ENCODE measurements around the gene MAS1. TPM values are rescaled to one million over a fixed set of nuclear protein-coding genes. Genes with fewer than 3 reads are reported as not detected.

Gene MAS1
- total RNA-seq, 1 donor from 2014 or later = not detected

DNA sequence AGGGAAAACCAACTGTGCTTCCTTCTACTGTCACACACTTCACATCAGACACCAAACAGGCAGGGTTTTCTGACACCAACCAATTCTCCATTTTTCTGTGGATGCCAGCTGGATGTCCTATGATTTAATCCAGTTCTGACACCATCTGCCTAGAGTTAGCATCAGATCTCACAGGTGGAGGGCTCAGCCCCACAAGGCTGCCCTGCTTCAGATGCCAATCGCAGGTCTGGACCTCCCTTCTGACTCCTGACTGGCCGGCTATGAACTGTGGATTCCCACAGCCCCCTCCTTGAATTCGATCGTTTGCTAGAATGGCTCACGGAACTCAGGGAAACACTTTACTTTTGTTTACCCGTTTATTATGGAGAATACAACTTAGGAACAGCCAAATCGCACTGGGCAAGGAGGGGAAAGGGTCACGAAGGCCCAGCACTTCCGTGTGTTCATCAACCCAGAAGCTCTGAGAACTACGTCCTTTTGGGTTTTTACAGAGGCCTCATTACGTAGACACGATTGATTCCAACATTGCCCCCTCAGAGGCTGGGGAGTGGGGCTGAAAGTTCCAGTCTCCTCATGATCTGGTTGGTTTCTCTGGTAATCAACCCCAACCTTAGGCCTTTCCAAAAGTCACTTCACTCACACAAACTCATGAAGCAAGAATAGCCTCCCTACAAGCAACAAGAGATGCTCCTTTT is 25.4 kb upstream of the MAS1 start:
- FAIRE-seq (peak; percentile 18), DNase-seq (ENCODE audit: low read depth) (no peak)
- Histone ChIP-seq H3K4me3 (ENCODE audit: low read depth, low read length) (no peak overlapping the region), H3K27me3 (ENCODE audit: control insufficient read depth, insufficient read depth, low read length) (no peaks in the 10 kb centered on the region), H3K36me3 (ENCODE audit: control insufficient read depth, insufficient read depth, low read length) (no peaks in the 10 kb centered on the region)
- TF ChIP-seq, protein P1, sequence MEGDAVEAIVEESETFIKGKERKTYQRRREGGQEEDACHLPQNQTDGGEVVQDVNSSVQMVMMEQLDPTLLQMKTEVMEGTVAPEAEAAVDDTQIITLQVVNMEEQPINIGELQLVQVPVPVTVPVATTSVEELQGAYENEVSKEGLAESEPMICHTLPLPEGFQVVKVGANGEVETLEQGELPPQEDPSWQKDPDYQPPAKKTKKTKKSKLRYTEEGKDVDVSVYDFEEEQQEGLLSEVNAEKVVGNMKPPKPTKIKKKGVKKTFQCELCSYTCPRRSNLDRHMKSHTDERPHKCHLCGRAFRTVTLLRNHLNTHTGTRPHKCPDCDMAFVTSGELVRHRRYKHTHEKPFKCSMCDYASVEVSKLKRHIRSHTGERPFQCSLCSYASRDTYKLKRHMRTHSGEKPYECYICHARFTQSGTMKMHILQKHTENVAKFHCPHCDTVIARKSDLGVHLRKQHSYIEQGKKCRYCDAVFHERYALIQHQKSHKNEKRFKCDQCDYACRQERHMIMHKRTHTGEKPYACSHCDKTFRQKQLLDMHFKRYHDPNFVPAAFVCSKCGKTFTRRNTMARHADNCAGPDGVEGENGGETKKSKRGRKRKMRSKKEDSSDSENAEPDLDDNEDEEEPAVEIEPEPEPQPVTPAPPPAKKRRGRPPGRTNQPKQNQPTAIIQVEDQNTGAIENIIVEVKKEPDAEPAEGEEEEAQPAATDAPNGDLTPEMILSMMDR (IDR thresholded peaks at IDR 0.05; ENCODE audit: insufficient read depth, low read length, severe bottlenecking) = no peak

DNA sequence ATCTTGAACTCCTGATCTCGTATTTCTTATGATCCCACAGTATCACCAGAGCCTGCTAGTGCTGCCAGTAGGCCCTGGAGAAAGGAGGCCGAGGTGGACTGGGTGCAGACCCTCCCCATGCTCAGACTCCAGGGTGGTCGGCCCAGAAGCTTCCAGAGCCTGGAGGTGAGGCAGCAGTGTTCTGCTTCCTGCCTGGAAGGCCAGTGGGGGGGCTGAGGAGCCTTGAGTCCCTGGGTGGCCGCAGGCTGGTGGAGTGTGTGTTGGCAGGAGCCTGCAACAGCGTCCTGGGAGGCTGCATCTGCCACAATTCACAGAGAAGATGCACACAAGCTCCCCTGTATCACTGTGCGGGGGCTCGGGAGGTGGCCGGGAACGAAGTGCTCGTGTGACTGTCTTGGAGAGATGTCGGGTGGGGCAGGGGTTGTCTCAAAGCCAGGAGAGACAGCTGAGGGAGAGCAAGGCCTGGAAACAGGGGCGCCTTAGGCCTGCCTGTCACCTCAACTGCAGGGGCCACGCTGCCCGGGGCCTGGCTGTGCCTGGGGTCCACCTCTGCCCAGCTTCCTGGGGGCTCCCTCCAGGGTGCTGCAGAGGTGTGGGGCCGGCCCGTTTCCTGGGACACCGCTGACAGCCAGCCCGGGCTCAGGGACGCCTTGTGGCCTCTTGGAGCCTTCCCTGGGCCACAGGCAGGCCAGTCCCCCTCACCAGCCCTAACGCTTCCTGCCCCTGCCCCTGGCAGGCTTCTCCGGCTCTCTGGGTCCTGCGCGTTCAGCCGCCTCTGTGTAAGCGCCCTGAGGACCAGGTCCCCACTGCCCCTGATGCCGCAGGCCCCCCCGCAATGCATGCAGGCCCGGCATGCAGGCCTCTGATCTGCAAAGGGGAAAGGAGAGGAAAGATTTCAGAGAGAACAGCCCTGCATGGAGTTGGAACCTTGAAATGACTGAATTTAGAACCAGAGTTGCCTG is 24.2 kb upstream of the MAS1 start:
- no peak for DNase-seq (ENCODE audit: low read depth)
- Histone ChIP-seq H3K27me3 (ENCODE audit: control insufficient read depth, insufficient read depth, low read length) (no peaks in the 10 kb centered on the region), H3K4me3 (ENCODE audit: low read depth, low read length) (no peak overlapping the region), H3K36me3 (ENCODE audit: control insufficient read depth, insufficient read depth, low read length) (no peaks in the 10 kb centered on the region)
- TF ChIP-seq, protein P1 (IDR thresholded peaks at IDR 0.05; ENCODE audit: insufficient read depth, low read length, severe bottlenecking) = no peak
- FAIRE-seq = no peak

GRCh38 chr6:159871241-159871640 is 19.5 kb upstream of the MAS1 start:
- Histone ChIP-seq H3K36me3 (ENCODE audit: control insufficient read depth, insufficient read depth, low read length) (no peaks in the 10 kb centered on the region), H3K4me3 (ENCODE audit: low read depth, low read length) (no peak overlapping the region), H3K27me3 (ENCODE audit: control insufficient read depth, insufficient read depth, low read length) (no peaks in the 10 kb centered on the region)
- FAIRE-seq = no peak
- no peak for DNase-seq (ENCODE audit: low read depth)
- TF ChIP-seq, protein P1 (IDR thresholded peaks at IDR 0.05; ENCODE audit: insufficient read depth, low read length, severe bottlenecking) = no peak

DNA sequence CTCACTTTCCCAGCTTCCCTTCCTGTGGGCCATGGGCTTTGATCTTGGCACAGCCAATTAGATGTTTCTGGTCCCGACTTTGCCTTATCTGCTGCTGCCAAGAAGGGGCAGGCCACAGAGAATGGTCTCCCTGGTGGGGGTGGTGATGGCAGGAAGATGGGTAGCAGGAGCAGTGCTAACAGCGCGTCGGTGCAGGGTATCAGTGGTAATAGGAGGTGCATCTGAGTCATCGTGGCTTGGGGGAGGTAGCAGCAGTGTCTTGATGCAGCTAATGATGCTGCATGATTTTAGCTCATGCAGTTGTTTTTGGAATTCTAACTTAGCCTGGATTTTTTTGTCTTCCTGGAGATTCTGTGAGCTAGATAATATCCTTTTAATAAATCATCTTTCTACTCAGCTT is 18.9 kb upstream of the MAS1 start:
- no peak overlapping the region for H3K4me3 ChIP-seq (ENCODE audit: low read depth, low read length)
- H3K36me3 ChIP-seq (ENCODE audit: control insufficient read depth, insufficient read depth, low read length) = no peaks in the 10 kb centered on the region
- DNase-seq (ENCODE audit: low read depth) = no peak
- no peak for FAIRE-seq
- TF ChIP-seq, protein P1 (IDR thresholded peaks at IDR 0.05; ENCODE audit: insufficient read depth, low read length, severe bottlenecking) = no peak
- H3K27me3 ChIP-seq (ENCODE audit: control insufficient read depth, insufficient read depth, low read length) = no peaks in the 10 kb centered on the region

DNA sequence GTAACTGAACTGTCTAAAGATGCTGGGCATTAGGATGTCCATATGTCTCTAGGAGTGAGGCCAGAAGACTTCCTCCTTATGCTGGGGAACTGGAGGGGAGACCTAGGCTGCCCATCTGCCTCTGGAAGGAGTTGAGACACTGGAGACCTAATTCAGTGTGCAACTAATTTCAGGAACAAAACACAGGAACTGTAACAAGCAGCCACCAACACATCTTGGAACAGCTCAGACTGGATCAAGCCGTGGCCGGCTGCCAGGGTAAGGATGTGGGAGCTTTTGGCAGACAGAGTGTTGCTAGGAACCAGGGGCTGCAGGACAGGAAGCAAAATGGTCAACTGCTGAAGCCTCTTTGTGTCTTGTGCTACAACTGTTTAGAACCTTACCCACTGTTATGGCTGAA is 16.4 kb upstream of the MAS1 start:
- Histone ChIP-seq H3K4me3 (ENCODE audit: low read depth, low read length) (no peak overlapping the region), H3K27me3 (ENCODE audit: control insufficient read depth, insufficient read depth, low read length) (no peaks in the 10 kb centered on the region), H3K36me3 (ENCODE audit: control insufficient read depth, insufficient read depth, low read length) (no peaks in the 10 kb centered on the region)
- TF ChIP-seq, protein P1 (IDR thresholded peaks at IDR 0.05; ENCODE audit: insufficient read depth, low read length, severe bottlenecking) = no peak
- FAIRE-seq (no peak), DNase-seq (ENCODE audit: low read depth) (no peak)

All from bronchial epithelial cell (primary cell).